Ishikawa (cell line): ENCODE measurements around the gene ENDOD1.

Experiments used
- EGR1 ChIP-seq: IDR thresholded peaks from 2 replicates; pipeline ENCODE4 v1.6.1; 2012
- EP300 ChIP-seq: IDR thresholded peaks from 2 replicates; pipeline ENCODE4 v1.6.1; 2012; ENCODE audit warnings: borderline replicate concordance
- FOXM1 ChIP-seq: IDR thresholded peaks from 2 replicates; pipeline ENCODE4 v1.6.1; 2012; ENCODE audit warnings: low read depth, borderline replicate concordance
- NFIC ChIP-seq: IDR thresholded peaks from 2 replicates; pipeline ENCODE4 v1.6.1; 2012
- RAD21 ChIP-seq: IDR thresholded peaks from 2 replicates; pipeline ENCODE4 v1.6.1; 2012; ENCODE audit warnings: low read depth
- TAF1 ChIP-seq: IDR thresholded peaks from 2 replicates; pipeline ENCODE4 v1.6.1; 2012; ENCODE audit warnings: low read depth, mild to moderate bottlenecking
- TEAD4 ChIP-seq: IDR thresholded peaks from 2 replicates; pipeline ENCODE4 v1.6.1; 2012
- YY1 ChIP-seq: IDR thresholded peaks from 2 replicates; pipeline ENCODE4 v1.6.1; 2012; ENCODE audit warnings: low read depth
- TF ChIP-seq, protein P1 (sequence below): IDR thresholded peaks from 2 replicates; pipeline ENCODE4 v1.6.1; 2012
- TF ChIP-seq, protein P2 (sequence below): IDR thresholded peaks from 2 replicates; pipeline ENCODE4 v1.6.1; 2012

DNA sequence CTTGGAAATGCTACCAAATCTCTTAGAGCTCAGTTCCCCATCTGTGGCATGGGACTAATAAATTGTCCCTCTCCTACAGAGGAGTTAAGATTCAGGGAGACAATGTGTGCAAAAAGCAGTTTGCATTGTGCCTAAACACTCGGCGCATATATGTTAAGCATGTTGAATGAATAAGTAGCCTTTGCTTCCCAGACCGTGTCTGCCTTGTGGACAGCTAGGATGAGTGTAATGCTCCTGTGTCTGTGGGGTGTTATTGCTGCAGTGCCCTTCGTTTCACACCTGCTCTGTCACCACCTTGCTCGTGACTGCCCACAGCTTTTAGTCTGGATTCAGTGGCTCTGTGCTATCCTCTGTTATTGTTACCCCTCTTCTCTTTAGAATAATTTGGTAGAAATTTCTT, 14.1 kb downstream of the ENDOD1 start:
- TF ChIP-seq, protein P1, sequence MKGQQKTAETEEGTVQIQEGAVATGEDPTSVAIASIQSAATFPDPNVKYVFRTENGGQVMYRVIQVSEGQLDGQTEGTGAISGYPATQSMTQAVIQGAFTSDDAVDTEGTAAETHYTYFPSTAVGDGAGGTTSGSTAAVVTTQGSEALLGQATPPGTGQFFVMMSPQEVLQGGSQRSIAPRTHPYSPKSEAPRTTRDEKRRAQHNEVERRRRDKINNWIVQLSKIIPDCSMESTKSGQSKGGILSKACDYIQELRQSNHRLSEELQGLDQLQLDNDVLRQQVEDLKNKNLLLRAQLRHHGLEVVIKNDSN = no peak
- TF ChIP-seq TAF1 = no peak
- no peak for TF ChIP-seq EGR1
- no peak for TF ChIP-seq FOXM1
- no peak for TF ChIP-seq YY1
- no peak for TF ChIP-seq RAD21
- TF ChIP-seq TEAD4 = no peak
- TF ChIP-seq EP300 = no peak
- TF ChIP-seq, protein P2, sequence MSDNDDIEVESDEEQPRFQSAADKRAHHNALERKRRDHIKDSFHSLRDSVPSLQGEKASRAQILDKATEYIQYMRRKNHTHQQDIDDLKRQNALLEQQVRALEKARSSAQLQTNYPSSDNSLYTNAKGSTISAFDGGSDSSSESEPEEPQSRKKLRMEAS = no peak
- TF ChIP-seq NFIC = no peak
